IMR-90 (cell line): Measurements from ENCODE around the gene CCDC38.

Experiments used
- BHLHE40 ChIP-seq: fragments of 150-350 bp; IDR thresholded peaks from 2 replicates; pipeline ENCODE4 v1.6.1; 2016; ENCODE audit warnings: mild to moderate bottlenecking, low read depth, low read length
- CTCF ChIP-seq: conservative IDR thresholded peaks from 2 replicates; pipeline ENCODE4 v1.5.1; 2012; ENCODE audit warnings: mild to moderate bottlenecking, low read depth, low read length, improper control_type of control experiment
- ELK1 ChIP-seq: fragments of 150-350 bp; IDR thresholded peaks from 2 replicates; pipeline ENCODE4 v1.6.1; 2016; ENCODE audit warnings: low read depth, mild to moderate bottlenecking, low read length, moderate library complexity, borderline replicate concordance
- MAFK ChIP-seq: IDR thresholded peaks from 2 replicates; pipeline ENCODE4 v1.6.1; 2012; ENCODE audit warnings: low read depth, low read length, improper control_type of control experiment
- MAZ ChIP-seq: IDR thresholded peaks from 2 replicates; pipeline ENCODE4 v1.6.1; 2012; ENCODE audit warnings: low read depth, mild to moderate bottlenecking, low read length, improper control_type of control experiment, moderate library complexity, borderline replicate concordance
- MXI1 ChIP-seq: IDR thresholded peaks from 2 replicates; pipeline ENCODE4 v1.6.1; 2012; ENCODE audit warnings: low read depth, mild to moderate bottlenecking, low read length, moderate library complexity, borderline replicate concordance
- POLR2A ChIP-seq: IDR thresholded peaks from 2 replicates; pipeline ENCODE4 v1.6.1; 2012; ENCODE audit warnings: mild to moderate bottlenecking, low read depth, low read length
- RAD21 ChIP-seq: IDR thresholded peaks from 2 replicates; pipeline ENCODE4 v1.6.1; 2012; ENCODE audit warnings: low read length, improper control_type of control experiment
- SMC3 ChIP-seq: fragments of 150-350 bp; IDR thresholded peaks from 2 replicates; pipeline ENCODE4 v1.6.1; 2016; ENCODE audit warnings: low read depth, mild to moderate bottlenecking, antibody characterized with exemption, low read length, moderate library complexity

DNA sequence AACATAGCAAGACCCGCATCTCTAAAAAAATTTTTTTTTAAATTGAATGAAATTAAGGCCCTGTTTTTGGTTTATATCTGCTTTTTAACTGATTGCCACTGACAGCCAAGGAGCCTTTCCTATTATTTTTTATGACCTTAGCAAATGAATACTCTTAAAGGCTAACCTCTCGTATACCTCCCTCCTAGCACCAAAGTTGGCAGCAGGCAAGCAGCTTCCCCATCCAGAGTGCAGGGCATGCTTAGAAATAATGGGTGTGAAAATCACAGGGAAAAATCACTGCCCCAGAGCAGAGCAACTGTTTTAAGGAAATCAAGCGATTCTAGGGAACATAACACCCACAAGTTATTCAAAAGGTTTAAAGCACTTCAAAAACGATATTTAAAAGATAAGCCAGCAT, 33.1 kb upstream of the CCDC38 start:
- TF ChIP-seq RAD21 (no peak), ELK1 (no peak), MAZ (no peak), MAFK (no peak), POLR2A (no peak), BHLHE40 (no peak), CTCF (no peak), MXI1 (no peak), SMC3 (no peak)
